Karpas-422 (cell line): ENCODE data around the gene TTPAL. TPM values are rescaled to one million over a fixed set of nuclear protein-coding genes. Genes with fewer than 3 reads are reported as not detected.

Experiments used
- small RNA-seq: library from RNA; depleted of rRNA; stranded (forward); fragments of <200 nt; gene quantifications from one replicate; pipeline ENCODE3, GENCODE V24; 2014
- total RNA-seq: library from RNA; depleted of rRNA; stranded (reverse); fragments of >200 nt; shearing (Covaris generic); gene quantifications from 2 replicates; pipeline ENCODE4 v1.2.3, GENCODE V29; 2014; ENCODE audit warnings: low replicate concordance; rRNA removed

TTPAL gene
- total RNA-seq, 1 experiment from 2014 or later = 24.4 TPM

Small RNA genes within 50 kb of the gene (small RNA-seq; reads per million reads assigned to genes)
- 3.2 reads per million, percentile 68 among the genes with 10 or more reads in this experiment for gene RPL37AP1

Other genes starting within 250 kb of the TTPAL start
- 0.89 and 0.97 TPM in 2 replicates for gene GDAP1L1, start 228.6 kb upstream of the TTPAL start, total RNA-seq
- 0.82 and 3.0 TPM in 2 replicates for gene FITM2, start 164.7 kb upstream of the TTPAL start, total RNA-seq
- not detected in 2 replicates for gene R3HDML, start 138.8 kb upstream of the TTPAL start, total RNA-seq
- gene HNF4A, start 120.2 kb upstream of the TTPAL start, total RNA-seq = not detected in 2 replicates
- gene SERINC3, start 46.2 kb downstream of the TTPAL start, total RNA-seq = 63.2 and 84.8 TPM in 2 replicates
- gene PKIG, start 106.7 kb downstream of the TTPAL start, total RNA-seq = 261 and 285 TPM in 2 replicates
- gene ADA, start 175.8 kb downstream of the TTPAL start, total RNA-seq = 0.11 TPM in 1 of 2 replicates, not detected in the other
- not detected in 2 replicates for gene CCN5, start 239.5 kb downstream of the TTPAL start, total RNA-seq